Measurements from ENCODE around the gene SCUBE1. TPM values are rescaled to one million over a fixed set of nuclear protein-coding genes. Genes with fewer than 3 reads are reported as not detected.

The SCUBE1 gene
- total RNA-seq, 1 experiment from 2014 or later = not detected

GRCh38 chr22:43211941-43212433, 131.2 kb downstream of the SCUBE1 start:
- H3K9me2 ChIP-seq (ENCODE audit: insufficient read depth) = no peaks in the 10 kb centered on the region
- no peaks in the 10 kb centered on the region for H3K36me3 ChIP-seq (ENCODE audit: low read depth)
- intact Hi-C loops (cut with micrococcal nuclease; ENCODE audit: unreplicated experiment) = no loop called here
- peaks cover 50% of the 10 kb centered on the region for H3K27me3 ChIP-seq (ENCODE audit: insufficient read depth, low read depth)
- H3K4me2 ChIP-seq = no peak overlapping the region
- ChIA-PET CTCF (interaction anchor here (0.6 to 0.7 kb wide), 2 partner anchors 23 to 563 kb away, joined by 3 to 6 read pairs; no protein-coding TSS in a partner anchor), POLR2A (ENCODE audit: unreplicated experiment) (no interaction called here)
- no peaks in the 10 kb centered on the region for H3K79me2 ChIP-seq (ENCODE audit: low read depth)
- H2AFZ ChIP-seq = no peak overlapping the region
- no peak overlapping the region for H3K4me3 ChIP-seq
- no peaks in the 10 kb centered on the region for H3K9me3 ChIP-seq (ENCODE audit: insufficient read depth, low read depth)
- no peaks in the 10 kb centered on the region for H3K4me1 ChIP-seq (replicated peaks; ENCODE audit: insufficient read depth)
- no peaks in the 10 kb centered on the region; the same call in 1 of the 2 replicates for H4K20me1 ChIP-seq (ENCODE audit: insufficient read depth)
- TF ChIP-seq CTCF (conservative IDR thresholded peaks at IDR 0.05) (no peak), EZH2 (IDR thresholded peaks at IDR 0.05; ENCODE audit: low read depth) (no peak)
- H3F3A ChIP-seq (ENCODE audit: insufficient read depth, low read depth) = peaks cover 4% of the 10 kb centered on the region; the same call in 1 of the 2 replicates
- no peak for DNase-seq
- BruUV-seq (replicated peaks) = no TSS peak
- no peak overlapping the region for H3K27ac ChIP-seq

DNA sequence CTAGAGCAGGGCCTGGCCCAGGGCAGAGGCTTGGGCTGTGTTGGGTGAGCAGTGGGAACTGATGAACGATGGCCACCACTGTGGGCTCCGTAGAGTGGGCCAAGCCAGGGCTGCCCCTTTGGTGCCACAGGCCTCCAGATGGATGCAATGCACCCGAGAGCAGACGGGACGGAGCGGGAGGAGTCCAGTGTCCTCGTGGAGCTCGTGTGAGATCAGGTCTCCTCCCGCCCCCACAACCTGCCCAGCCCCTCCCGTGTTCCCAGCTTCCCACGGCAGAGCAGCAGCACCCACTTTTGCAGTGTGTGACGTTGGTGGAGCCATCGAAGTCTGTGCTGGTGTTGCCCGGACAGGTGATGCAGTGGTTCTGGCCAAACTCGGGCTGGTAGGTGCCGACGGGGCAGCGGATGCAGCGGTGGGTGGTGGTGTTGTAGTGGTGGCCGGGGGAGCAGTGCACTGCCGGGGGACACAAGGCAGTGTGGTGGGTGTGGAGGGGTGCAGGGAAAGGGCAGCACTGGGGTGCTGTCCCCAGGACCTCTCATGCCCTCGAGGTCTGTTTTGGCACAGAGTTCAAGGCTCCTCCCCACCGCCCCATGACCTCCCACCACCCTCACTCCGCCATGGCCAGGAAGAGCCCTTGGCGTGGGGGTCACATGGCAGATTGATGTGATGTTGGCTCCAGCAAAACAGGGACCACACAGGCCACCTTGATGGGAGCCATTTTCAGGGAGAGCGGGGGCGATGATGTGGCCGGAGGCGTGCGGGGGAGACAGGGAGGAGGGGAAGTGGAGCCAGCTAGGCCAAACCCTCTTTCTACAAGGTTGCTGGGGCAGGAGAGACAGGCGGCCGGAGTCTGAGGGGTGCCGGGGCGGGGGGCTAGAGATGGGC, 132.3 kb downstream of the SCUBE1 start:
- no peak for TF ChIP-seq EZH2 (IDR thresholded peaks at IDR 0.05; ENCODE audit: low read depth)
- no peak for TF ChIP-seq CTCF (conservative IDR thresholded peaks at IDR 0.05)
- POLR2A ChIA-PET (ENCODE audit: unreplicated experiment) = no interaction called here
- intact Hi-C loops (cut with micrococcal nuclease; ENCODE audit: unreplicated experiment) = no loop called here
- Histone ChIP-seq H3K4me3 (no peak overlapping the region), H3K4me1 (replicated peaks; ENCODE audit: insufficient read depth) (no peaks in the 10 kb centered on the region), H3K9me2 (ENCODE audit: insufficient read depth) (no peaks in the 10 kb centered on the region), H3K9me3 (ENCODE audit: insufficient read depth, low read depth) (no peaks in the 10 kb centered on the region), H3F3A (ENCODE audit: insufficient read depth, low read depth) (peaks cover 7% of the 10 kb centered on the region; the same call in 1 of the 2 replicates), H3K79me2 (ENCODE audit: low read depth) (no peaks in the 10 kb centered on the region), H3K36me3 (ENCODE audit: low read depth) (no peaks in the 10 kb centered on the region), H4K20me1 (ENCODE audit: insufficient read depth) (no peaks in the 10 kb centered on the region; the same call in 1 of the 2 replicates), H3K27me3 (ENCODE audit: insufficient read depth, low read depth) (peaks cover 52% of the 10 kb centered on the region), H2AFZ (no peak overlapping the region), H3K4me2 (no peak overlapping the region), H3K27ac (no peak overlapping the region)
- CTCF ChIA-PET = interaction anchor here (0.6 to 0.7 kb wide), 2 partner anchors 22 to 564 kb away, joined by 3 to 6 read pairs; no protein-coding TSS in a partner anchor
- no peak for DNase-seq
- BruUV-seq (replicated peaks) = no TSS peak

DNA sequence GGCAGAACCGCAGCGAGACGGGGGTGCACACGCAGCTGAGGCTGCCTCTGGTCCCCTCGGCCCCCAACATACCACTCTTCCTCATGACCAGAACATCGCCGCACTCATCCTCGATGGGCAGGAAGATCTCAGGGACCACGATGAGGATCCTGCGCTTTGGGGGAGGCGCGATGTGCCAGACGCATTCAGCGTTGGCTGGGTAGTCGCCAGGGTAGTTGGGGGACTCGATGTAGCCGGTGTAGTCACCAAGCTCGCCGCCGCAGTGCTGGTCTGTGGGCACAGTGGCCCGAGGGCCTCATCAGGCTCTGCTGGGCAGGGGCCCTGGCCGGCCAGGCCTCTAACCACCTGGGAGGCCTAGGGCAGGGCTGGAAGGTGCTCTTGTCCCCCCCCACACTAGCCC, 133.2 kb downstream of the SCUBE1 start:
- H3K4me2 ChIP-seq = no peak overlapping the region
- no peaks in the 10 kb centered on the region for H3K36me3 ChIP-seq (ENCODE audit: low read depth)
- DNase-seq = no peak
- no peak overlapping the region for H2AFZ ChIP-seq
- H3K9me3 ChIP-seq (ENCODE audit: insufficient read depth, low read depth) = no peaks in the 10 kb centered on the region
- intact Hi-C loops (cut with micrococcal nuclease; ENCODE audit: unreplicated experiment) = no loop called here
- no peak for TF ChIP-seq CTCF (conservative IDR thresholded peaks at IDR 0.05)
- TF ChIP-seq EZH2 (IDR thresholded peaks at IDR 0.05; ENCODE audit: low read depth) = no peak
- no peaks in the 10 kb centered on the region for H3K79me2 ChIP-seq (ENCODE audit: low read depth)
- no peaks in the 10 kb centered on the region; the same call in 1 of the 2 replicates for H4K20me1 ChIP-seq (ENCODE audit: insufficient read depth)
- ChIA-PET CTCF (no interaction called here), POLR2A (ENCODE audit: unreplicated experiment) (no interaction called here)
- H3K27ac ChIP-seq = no peak overlapping the region
- no peaks in the 10 kb centered on the region for H3K9me2 ChIP-seq (ENCODE audit: insufficient read depth)
- peaks cover 43% of the 10 kb centered on the region for H3K27me3 ChIP-seq (ENCODE audit: insufficient read depth, low read depth)
- H3K4me1 ChIP-seq (replicated peaks; ENCODE audit: insufficient read depth) = no peaks in the 10 kb centered on the region
- peaks cover 8% of the 10 kb centered on the region; the same call in 1 of the 2 replicates for H3F3A ChIP-seq (ENCODE audit: insufficient read depth, low read depth)
- H3K4me3 ChIP-seq = no peak overlapping the region
- BruUV-seq (replicated peaks) = no TSS peak

Data from PC-9 (cell line).